HG02981 (cell line): Measurements from ENCODE around the gene ADGRL3.
"Not testable (repeated sequence)": the region's sequence is repeated elsewhere in the genome, so short reads cannot be mapped to it uniquely, and the experiment has no call there.

Source experiments
- ATAC-seq: cut with Tn5 transposase; IDR thresholded peaks from one replicate; pipeline ENCODE4 v1.9.1; 2021; ENCODE audit warnings: mild to moderate bottlenecking, moderate library complexity; ENCODE audit not compliant: unreplicated experiment

The ADGRL3 gene

DNA sequence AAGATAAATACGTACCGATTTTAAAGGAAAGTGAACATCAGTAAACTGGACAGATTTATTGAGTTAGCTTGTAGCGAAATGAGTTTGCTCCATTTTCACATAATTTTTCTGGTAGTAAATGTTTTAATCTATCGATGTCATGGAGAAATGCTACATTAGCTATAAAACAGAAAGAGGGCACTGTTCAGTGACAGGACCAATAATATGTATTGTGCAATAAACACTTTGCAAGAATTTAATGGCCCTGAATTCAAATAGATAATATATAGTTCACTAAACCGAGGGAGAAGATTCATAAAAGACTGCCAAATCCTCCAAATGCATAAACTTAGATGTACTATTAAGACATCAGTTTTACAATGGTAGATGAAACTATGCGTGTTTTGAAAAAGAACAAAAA lies 516.3 kb downstream of the ADGRL3 start:
- no peak for ATAC-seq

DNA sequence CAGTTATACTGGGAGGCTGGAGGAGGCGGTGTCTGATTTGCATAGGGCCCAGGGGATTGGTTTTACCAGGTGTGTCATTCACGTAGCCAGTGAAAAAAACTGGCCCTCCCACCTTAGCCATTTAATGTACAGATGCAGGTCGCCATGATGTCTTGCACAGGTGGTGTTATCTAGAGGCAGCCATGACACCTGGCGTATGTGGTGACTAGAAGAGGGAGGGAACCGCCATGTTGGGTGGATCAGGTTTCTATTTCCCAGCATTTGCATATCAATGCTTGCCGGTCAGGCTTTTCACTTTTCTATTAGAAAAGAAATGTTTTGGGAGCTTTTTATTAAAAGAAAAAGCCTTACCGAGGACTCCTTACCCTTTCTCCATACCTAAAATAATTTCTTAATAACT lies 523.4 kb downstream of the ADGRL3 start:
- ATAC-seq = no peak

DNA sequence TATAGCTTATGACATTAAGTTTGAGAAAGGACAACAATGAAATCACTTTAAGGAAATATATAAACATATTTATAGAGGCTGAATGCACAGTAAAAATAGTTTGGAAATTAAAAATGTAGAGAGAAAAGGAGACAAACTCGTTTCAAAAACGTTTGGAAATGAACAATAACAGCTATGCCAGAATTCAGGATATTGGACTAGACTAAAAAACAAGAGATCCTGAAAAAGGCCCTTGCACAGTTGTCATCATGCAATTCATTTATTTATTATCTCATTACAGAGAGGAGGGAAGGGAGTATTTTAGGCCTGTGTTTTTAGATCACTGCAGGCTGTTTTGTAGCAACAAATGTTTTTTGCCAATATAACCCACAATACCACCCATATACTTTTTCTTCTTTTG lies 527.2 kb downstream of the ADGRL3 start:
- ATAC-seq = no peak

DNA sequence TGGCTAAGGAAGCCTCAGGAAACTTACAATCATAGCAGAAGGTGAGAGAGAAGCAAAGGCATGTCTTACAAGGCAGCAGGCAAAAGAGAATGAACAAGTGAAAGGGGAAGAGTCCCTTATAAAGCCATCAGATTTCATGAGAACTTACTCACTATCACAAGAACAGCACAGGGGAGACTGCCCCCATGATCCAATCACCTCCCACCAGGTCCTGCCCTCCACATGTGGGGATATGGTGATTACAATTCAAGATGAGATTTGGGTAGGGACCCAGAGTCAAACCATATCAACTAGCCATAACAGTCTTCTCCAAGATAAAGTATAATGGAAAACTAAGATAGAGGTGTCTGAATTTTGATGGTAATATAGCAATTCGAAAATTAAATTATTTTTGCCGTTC lies 534.3 kb downstream of the ADGRL3 start:
- ATAC-seq = no peak

DNA sequence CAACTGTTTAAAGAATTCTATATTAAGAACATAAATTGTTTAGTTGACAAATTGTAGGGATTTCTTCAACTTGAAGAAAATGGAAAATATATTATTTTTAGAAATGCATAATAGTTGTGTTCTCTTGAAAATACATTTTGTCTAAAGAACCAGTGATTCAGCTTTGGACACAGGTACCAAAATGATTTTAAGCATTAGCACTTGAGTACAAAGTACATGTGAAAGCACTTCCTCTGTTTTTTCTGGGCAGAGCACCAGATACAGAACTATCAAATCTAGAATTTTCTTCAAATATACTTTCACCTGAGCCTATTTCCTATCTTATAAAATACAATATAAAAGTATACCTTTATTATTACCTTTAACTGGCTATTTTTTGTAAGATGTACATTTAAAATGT lies 539.8 kb downstream of the ADGRL3 start:
- no peak for ATAC-seq

DNA sequence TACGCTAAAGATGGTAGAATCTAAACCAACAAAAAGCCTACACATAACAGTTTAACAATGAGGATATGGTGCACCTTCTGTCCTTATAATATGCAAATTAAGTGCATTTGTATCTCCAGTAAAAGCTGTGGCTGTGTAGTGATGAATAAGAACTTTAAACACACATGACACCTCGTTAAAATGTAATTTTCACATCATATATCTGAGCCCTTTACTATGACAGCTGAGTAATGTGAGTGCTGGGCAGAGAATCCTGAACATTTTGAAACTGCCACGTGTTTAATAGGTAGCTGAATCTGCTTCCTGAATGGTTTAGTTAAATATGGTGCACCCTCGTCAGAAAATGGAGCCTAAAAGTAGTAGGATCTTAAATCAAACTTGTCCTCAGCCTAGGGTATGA lies 540.8 kb downstream of the ADGRL3 start:
- ATAC-seq = no peak

DNA sequence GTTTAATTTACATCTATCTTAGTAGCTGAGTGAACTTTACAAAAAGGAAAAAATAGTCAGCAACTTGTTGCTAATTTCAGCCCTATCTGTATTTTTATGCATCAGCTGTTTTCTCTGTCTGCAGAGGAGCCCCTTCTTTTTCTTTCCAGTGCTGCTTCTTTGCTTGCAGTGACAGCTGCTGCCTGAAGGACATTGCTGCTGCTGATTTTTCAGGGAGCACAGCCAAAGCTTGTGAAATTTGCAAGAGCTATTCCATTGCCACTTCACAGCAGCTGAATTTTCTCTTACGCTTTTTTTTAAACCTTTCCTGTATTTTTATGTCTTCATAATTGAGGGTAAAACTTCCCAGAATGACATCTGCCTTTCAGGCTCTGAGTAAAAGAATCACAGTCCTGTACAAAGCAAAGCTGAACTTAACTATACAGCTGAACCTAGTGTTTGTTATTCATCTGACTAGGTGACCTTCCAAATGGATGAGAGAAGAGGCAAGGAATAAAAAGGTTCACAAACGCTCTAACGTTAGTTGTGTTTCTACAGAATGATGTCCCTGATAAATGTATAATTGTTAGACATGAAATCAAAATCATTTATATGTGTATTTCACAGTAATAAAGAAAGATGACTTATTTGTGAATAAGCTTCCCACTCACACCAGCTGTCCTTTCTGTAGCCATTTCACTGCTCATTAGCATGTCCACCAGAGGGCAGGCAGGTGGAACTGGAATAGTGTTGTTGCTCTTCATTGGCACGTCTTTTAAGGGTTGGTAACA lies 541.4 kb downstream of the ADGRL3 start:
- no peak for ATAC-seq

DNA sequence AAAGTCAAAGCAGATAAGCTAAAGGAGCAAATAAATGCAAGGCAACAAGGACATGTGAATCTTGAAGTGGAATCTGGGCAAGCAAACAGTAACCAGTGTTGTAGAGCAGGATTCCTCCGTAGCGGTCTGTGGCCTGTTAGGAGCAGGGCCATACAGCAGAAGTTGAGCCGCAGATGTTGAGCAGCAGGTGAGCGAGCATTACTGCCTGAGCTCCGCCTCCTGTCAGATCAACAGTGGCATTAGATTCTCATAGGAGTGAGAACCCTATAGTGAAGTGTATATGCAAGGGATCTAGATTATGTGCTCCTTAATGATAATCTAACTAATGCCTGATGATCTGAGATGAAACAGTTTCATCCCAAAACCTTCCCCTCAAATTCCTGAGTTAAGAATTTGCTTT lies 550.7 kb downstream of the ADGRL3 start:
- no peak for ATAC-seq

DNA sequence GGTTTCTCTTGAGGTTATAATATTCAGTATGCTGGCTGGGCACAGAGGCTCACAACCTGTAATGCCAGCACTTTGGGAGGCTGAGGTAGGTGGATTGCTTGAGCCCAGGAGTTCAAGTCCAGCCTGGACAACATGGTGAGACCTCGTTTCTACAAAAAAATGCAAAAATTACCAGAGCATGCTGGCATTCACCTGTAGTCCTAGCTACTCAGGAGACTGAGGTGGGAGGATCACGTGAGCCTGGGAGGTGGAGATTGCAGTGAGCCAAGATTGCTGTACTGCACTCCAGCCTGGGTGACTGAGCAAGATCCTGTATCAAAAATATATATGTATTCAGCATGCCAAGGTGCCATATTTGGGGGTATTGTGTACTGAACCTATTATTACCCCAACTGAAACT lies 552.5 kb downstream of the ADGRL3 start:
- no peak for ATAC-seq

DNA sequence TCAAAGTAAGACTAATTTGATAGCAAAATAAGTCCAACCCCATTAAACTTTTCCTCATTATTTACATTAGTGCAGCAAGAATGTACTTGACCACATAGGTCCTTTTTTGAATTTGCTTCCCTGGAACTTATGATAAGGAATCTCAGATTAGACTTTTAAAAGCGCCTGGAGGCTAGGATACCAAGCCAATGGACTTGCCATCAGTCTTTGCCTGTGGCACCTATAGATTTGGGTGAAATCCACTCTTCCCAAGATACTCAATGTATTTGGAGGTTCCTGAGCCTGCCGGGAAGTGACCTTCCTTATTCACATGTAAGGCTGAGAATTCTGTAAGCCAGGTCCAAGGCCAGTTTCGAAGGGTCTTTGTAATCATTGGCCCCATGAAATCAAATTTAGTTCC lies 553.6 kb downstream of the ADGRL3 start:
- ATAC-seq = no peak

DNA sequence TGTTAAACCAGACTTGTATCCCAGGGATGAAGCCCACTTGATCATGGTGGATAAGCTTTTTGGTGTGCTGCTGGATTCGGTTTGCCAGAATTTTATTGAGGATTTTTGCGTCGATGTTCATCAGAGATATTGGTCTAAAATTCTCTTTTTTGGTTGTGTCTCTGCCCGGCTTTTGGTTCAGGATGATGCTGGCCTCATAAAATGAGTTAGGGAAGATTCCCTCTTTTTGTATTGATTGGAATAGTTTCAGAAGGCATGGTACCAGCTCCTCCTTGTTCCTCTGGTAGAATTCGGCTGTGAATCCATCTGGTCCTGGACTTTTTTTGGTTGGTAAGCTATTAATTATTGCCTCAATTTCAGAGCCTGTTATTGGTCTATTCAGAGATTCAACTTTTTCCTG lies 556.8 kb downstream of the ADGRL3 start:
- not testable (repeated sequence) for ATAC-seq

DNA sequence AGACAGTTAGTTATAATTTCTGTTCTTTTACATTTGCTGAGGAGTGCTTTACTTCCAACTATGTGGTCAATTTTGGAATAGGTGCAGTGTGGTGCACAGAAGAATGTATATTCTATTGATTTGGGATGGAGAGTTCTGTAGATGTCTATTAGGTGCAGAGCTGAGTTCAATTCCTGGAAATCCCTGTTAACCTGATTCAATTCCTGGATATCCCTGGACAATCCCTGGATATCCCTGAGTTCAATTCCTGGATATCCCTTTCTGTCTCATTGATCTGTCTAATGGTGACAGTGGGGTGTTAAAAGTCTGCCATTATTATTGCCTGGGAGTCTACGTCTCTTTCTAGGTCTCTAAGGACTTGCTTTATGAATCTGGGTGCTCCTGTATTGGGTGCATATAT lies 557.9 kb downstream of the ADGRL3 start:
- not testable (repeated sequence) for ATAC-seq

DNA sequence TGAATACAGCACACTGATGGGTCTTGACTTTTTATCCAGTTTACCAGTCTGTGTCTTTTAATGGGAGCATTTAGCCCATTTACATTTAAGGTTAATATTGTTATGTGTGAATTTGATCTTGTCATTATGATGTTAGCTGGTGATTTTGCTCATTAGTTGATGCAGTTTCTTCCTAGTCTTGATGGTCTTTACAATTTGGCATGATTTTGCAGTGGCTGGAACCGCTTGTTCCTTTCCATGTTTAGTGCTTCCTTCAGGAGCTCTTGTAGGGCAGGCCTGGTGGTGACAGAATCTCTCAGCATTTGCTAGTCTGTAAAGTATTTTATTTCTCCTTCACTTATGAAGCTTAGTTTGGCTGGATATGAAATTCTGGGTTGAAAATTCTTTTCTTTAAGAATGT lies 558.5 kb downstream of the ADGRL3 start:
- not testable (repeated sequence) for ATAC-seq

DNA sequence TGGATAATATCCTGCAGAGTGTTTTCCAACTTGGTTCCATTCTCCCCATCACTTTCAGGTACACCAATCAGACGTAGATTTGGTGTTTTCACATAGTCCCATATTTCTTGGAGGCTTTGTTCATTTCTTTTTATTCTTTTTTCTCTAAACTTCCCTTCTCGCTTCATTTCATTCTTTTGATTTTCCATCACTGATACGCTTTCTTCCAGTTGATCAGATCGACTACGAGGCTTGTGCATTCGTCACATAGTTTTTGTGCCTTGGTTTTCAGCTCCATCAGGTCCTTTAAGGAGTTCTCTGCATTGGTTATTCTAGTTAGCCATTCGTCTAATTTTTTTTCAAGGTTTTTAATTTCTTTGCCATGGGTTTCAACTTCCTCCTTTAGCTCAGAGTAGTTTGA lies 559.1 kb downstream of the ADGRL3 start:
- not testable (repeated sequence) for ATAC-seq

DNA sequence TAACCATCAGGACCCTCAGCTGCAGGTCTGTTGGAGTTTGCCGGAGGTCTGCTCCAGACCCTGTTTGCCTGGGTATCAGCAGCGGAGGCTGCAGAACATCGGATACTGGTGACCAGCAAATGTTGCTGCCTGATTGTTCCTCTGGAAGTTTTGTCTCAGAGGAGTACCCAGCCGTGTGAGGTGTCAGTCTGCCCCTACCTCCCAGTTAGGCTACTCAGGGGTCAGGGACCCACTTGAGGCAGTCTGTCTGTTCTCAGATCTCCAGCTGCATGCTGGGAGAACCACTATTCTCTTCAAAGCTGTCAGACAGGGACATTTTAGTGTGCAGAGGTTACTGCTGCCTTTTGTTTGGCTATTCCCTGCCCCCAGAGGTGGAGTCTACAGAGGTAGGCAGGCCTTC lies 559.8 kb downstream of the ADGRL3 start:
- ATAC-seq = not testable (repeated sequence)

DNA sequence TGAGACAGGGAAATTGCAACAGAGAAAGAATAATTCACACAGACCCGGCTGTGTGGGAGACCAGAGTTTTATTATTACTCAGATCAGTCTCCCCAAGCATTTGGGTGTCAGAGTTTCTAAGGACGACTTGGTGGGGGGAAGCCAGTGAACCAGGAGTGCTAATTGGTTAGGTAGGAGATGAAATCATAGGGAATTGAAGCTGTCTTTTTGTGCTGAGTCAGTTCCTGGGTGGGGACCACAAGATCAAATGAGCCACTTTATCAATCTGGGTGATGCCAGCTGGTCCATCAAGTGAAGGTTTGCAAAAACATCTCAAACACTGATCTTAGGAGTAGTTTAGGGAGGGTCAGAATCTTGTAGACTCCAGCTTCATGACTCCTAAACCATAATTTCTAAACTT lies 560.7 kb downstream of the ADGRL3 start:
- no peak for ATAC-seq

DNA sequence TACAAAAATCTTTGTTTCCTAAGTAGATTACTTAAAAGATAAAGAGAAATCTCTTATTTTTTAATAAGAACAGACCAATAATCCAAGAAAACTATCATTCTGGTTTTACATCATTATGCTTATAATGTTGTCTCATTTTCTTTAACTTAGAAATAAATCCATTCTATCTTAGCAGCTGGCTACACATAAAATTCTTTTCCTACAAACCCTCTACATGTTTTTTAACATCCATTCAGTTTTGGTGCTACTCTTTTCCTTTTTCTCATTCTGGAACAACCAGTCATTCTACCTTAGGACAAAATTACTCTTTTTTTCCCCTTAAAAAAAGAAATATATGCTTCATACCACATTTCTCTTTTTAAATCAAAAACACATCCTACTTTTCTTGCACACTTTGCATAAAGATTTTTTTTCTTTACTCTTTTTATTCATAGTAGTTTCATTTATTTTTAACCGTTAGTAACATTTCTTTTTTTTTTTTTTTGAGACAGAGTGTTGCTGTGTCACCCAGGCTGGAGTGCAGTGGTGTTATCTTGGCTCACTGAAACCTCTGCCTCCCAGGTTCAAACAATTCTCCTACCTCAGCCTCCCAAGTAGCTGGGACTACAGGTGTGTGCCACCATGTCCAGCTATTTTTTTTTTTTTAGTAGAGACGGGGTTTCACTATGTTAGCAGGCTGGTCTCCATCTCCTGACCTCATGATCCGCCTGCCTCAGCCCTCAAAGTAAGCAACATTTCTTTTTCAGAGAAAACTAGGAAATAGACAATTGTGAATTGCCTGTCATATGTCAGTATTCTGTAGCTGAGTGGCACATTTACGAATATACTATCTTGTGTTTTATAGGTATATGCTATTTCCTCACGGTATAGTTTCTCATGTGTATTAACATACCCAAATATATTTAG lies 562.8 kb downstream of the ADGRL3 start:
- no peak for ATAC-seq

DNA sequence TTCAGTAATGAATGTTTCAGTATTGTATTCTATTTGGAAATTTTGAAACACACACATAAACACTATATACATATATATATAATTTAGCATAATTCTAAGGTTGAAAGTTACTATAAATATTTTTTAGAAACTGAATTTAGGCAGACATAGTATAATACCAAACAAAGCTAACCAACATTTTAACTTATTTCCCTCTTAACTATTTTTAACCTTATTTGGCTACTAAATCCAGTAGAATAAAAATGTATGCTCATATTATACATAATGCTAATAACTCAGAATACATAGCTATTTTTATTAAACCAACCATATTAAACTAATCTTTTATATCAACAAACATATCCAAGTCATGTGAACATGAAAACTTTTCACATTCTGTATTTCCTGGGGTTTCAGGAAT lies 563.6 kb downstream of the ADGRL3 start:
- ATAC-seq = no peak

DNA sequence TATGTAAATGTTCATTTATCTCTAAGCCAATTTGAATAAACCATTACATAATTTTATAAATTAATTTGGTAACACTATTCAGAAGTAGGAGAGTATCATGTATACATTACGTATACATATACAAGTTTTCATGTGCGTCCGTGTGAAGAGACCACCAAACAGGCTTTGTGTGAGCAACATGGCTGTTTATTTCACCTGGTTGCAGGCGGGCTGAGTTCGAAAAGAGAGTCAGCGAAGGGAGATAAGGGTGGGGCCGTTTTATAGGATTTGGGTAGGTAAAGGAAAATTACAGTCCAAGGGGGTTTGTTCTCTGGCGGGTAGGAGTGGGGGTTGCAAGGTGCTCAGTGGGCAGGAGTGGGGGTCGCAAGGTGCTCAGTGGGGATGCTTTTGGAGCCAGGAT lies 564.0 kb downstream of the ADGRL3 start:
- ATAC-seq = not testable (repeated sequence)

DNA sequence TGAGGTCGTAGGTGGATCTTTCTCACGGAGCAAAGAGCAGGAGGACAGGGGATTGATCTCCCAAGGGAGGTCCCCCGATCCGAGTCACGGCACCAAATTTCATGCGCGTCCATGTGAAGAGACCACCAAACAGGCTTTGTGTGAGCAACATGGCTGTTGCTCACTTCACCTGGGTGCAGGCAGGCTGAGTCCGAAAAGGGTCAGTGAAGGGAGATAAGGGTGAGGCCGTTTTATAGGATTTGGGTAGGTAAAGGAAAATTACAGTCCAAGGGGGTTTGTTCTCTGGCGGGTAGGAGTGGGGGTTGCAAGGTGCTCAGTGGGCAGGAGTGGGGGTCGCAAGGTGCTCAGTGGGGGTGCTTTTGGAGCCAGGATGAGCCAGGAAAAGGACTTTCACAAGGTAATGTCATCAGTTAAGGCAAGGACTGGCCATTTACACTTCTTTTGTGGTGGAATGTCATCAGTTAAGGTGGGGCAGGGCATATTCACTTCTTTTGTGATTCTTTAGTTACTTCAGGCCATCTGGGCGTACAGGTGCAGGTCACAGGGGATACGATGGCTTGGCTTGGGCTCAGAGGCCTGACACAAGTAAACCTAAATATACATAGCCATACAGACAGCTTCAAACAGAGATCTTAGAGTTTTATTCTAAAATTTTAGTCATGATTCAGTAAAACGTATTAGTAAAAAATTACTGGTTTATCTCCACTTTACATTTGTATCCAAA lies 569.5 kb downstream of the ADGRL3 start:
- not testable (repeated sequence) for ATAC-seq

DNA sequence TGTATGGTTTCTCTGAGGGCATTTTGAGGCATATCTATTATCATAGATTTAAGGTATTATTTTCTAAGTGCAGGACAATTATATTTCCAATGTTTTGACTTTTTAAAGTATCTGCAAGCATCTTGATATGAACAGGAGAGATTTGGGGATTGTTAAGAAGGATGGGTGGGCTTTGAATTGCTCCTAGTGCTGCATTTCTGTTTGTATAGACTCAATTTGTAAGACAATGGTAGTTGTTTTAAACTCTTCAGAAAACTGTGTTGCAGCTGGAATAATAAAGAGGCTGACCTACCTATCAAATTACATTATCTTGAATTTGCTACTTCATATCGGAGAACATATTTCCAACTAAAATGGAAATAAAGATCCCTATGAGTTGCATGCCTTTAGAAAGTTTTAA lies 570.3 kb downstream of the ADGRL3 start:
- ATAC-seq = no peak
